Ovary (tissue), 3 donors: ENCODE data around the gene SLIT2.

Experiments
- CTCF ChIP-seq, 3 donors: fragments of 450-650 bp in 2 of 3; fragments of 200-600 bp in 1 of 3; IDR thresholded peaks; one replicate each; pipeline versions ENCODE4 v1.5.1 to v1.8.0; 2016 to 2022; ENCODE audit warnings: antibody characterized with exemption in 3 of 3, mild to moderate bottlenecking in 1 of 3
- EP300 ChIP-seq: sonication (generic); formaldehyde crosslinking; IDR thresholded peaks from one replicate; pipeline ENCODE4 v1.6.1; 2017; ENCODE audit warnings: antibody characterized with exemption
- POLR2A ChIP-seq: fragments of 450-650 bp; IDR thresholded peaks from one replicate; pipeline ENCODE4 v1.6.1; 2017; ENCODE audit warnings: antibody characterized with exemption, mild to moderate bottlenecking, moderate library complexity
- donor health status: DM: no; HTN: no; CAD: no.

DNA sequence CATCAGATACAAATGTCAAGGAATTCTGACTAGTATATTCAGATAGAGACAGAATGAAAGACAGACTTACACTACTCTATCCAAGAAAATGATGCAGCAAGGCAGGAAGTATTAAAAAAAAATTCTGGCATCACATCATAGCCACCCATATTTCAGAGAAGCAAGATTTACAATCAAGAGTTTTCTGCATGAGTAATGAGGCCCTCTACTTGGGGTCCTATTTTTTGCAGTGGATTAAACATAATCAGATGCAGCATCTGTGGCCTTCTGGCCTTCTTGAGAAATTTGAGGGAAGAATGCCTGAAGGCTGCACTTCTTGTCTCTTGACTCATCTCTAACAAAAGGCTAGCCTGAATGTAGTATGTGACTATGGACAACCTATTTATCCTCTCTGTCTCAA, 48.2 kb upstream of the SLIT2 start:
- TF ChIP-seq CTCF (IDR thresholded peaks at IDR 0.05) (no peak), EP300 (no peak), POLR2A (no peak)
